ENCODE results near the gene FCRLB. TPM values are rescaled to one million over a fixed set of nuclear protein-coding genes. Genes with fewer than 3 reads are reported as not detected.

FCRLB gene
- total and polyA plus RNA-seq, 3 experiments from 2014 or later = 0.24 to 2.2 (median 0.33) TPM

GRCh38 chr1:161738627-161739287 is 17.4 kb downstream of the FCRLB start:
- CTCF ChIA-PET = interaction anchor here (0.7 to 5.9 kb wide), 18 partner anchors 10 to 285 kb away, joined by 3 to 102 read pairs (median 4); partner anchors contain the start of genes DUSP12 and FCRLB
- Histone ChIP-seq H3K27ac (ENCODE audit: low read depth, low read length) (no peak overlapping the region), H3K4me1 (ENCODE audit: insufficient read depth, low read length) (peaks cover 31% of the 10 kb centered on the region), H3K27me3 (ENCODE audit: insufficient read depth, low read length, poor library complexity, severe bottlenecking) (no peaks in the 10 kb centered on the region), H3K4me3 (ENCODE audit: low read length) (no peak overlapping the region), H3K36me3 (ENCODE audit: insufficient read depth, low read length) (no peaks in the 10 kb centered on the region), H3K9me3 (ENCODE audit: low read length) (no peaks in the 10 kb centered on the region)
- DNase-seq = peak; percentile 48 to 85 (median 59)
- POLR2A ChIA-PET = interaction anchor here (0.6 to 6.5 kb wide), 6 partner anchors 9 to 694 kb away, joined by 3 to 69 read pairs (median 4); partner anchors contain the start of gene DUSP12
- peak overlapping the region in 5 of 7 donors; percentile 45 to 75 (median 66) for H3K4me3 Mint-ChIP-seq
- H3K4me1 Mint-ChIP-seq = peaks cover 26 to 48% (median 44%) of the 10 kb centered on the region in 3 donors
- no peaks in the 10 kb centered on the region for H3K9me3 Mint-ChIP-seq
- H3K36me3 Mint-ChIP-seq = no peaks in the 10 kb centered on the region
- peak overlapping the region; percentile 51 to 89 (median 86) for H3K27ac Mint-ChIP-seq
- peaks cover 0 to 2% of the 10 kb centered on the region in 2 donors for H3K27me3 Mint-ChIP-seq

DNA sequence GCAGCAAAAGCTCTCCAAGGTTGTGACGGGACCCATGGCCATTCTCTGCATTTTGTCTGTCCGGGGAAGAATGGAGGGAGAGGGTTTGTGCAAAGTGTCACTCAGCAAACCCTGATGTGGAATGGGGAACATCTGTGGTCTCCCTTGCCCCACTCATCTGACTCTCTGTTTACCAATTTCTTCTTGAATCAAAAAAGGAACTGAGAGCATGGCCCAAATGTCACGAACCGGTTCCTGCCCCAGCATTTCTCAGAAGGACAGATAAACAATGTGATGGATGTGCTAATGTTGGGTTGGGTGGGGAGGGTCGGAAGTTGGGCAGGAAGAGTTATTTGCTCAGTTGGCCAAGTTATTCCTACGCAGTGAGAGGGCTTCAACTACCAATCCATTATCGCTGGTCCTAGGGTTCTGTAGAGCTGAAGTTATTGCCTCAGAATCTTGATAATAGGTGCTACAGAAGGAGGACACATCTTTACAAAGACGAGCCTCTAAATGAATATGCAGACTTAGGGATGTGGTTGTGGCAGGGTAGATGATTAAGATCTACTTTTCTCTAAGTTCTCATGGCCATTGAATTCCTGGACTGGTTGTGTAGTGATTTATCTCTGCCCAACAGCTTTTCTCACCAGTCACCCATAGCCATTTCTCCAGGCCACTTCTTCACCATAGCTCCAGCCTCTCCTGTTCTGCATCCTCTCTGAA is 18.7 kb downstream of the FCRLB start:
- H3K27me3 ChIP-seq (ENCODE audit: insufficient read depth, low read length, poor library complexity, severe bottlenecking) = no peaks in the 10 kb centered on the region
- ChIA-PET POLR2A (interaction anchor here (1.1 to 6.5 kb wide), 2 partner anchors 13 to 695 kb away, joined by 3 to 69 read pairs; no protein-coding TSS in a partner anchor), CTCF (interaction anchor here (0.6 to 5.9 kb wide), 15 partner anchors 9 to 260 kb away, joined by 3 to 102 read pairs (median 9); partner anchors contain the start of gene DUSP12)
- Mint-ChIP-seq H3K4me1 (peaks cover 26 to 51% (median 48%) of the 10 kb centered on the region in 3 donors), H3K36me3 (peaks cover 0 to 2% (median 0%) of the 10 kb centered on the region in 3 donors), H3K9me3 (no peaks in the 10 kb centered on the region), H3K27me3 (peaks cover 0 to 3% of the 10 kb centered on the region in 2 donors), H3K27ac (peak overlapping the region in 3 of 8 donors; percentile 11 to 90 (median 39)), H3K4me3 (peak overlapping the region in 4 of 7 donors; percentile 17 to 75 (median 32))
- peaks cover 31% of the 10 kb centered on the region for H3K4me1 ChIP-seq (ENCODE audit: insufficient read depth, low read length)
- no peak overlapping the region for H3K27ac ChIP-seq (ENCODE audit: low read depth, low read length)
- no peak for DNase-seq
- H3K4me3 ChIP-seq (ENCODE audit: low read length) = no peak overlapping the region
- no peaks in the 10 kb centered on the region for H3K36me3 ChIP-seq (ENCODE audit: insufficient read depth, low read length)
- H3K9me3 ChIP-seq (ENCODE audit: low read length) = no peaks in the 10 kb centered on the region

DNA sequence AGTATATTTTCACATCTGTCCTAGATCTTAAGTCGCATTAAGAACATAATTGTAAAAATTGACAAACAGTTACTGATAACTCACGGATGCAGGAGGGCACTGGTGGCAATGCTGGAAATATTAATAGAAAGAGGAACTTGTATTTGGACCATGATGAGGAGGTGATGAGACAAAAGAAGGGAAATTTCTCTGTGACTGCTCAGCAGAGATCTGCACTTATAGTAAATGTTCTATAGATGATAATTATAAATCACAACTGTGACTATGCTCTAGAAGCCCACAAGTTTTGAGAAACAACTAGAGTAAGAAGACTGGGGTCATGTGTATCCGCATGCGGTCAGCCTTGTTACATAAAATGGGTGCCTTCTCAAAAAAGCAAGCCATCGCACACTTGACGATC is 19.6 kb downstream of the FCRLB start:
- DNase-seq = no peak
- no peak overlapping the region for H3K27ac ChIP-seq (ENCODE audit: low read depth, low read length)
- no peaks in the 10 kb centered on the region for H3K36me3 ChIP-seq (ENCODE audit: insufficient read depth, low read length)
- H3K27me3 Mint-ChIP-seq = peaks cover 0 to 3% of the 10 kb centered on the region in 2 donors
- H3K9me3 ChIP-seq (ENCODE audit: low read length) = no peaks in the 10 kb centered on the region
- peaks cover 26 to 49% (median 48%) of the 10 kb centered on the region in 3 donors for H3K4me1 Mint-ChIP-seq
- no peak overlapping the region for H3K4me3 Mint-ChIP-seq
- no peaks in the 10 kb centered on the region for H3K9me3 Mint-ChIP-seq
- peaks cover 31% of the 10 kb centered on the region for H3K4me1 ChIP-seq (ENCODE audit: insufficient read depth, low read length)
- peaks cover 0 to 2% (median 0%) of the 10 kb centered on the region in 3 donors for H3K36me3 Mint-ChIP-seq
- no peak overlapping the region for H3K4me3 ChIP-seq (ENCODE audit: low read length)
- H3K27ac Mint-ChIP-seq = no peak overlapping the region
- no peaks in the 10 kb centered on the region for H3K27me3 ChIP-seq (ENCODE audit: insufficient read depth, low read length, poor library complexity, severe bottlenecking)
- ChIA-PET CTCF (interaction anchor here (0.7 to 2.1 kb wide), 12 partner anchors 9 to 256 kb away, joined by 3 to 10 read pairs (median 4); partner anchors contain the start of gene DUSP12), POLR2A (interaction anchor here (6.5 kb wide), 1 partner anchor 14 kb away, joined by 69 read pairs; no protein-coding TSS in a partner anchor)

DNA sequence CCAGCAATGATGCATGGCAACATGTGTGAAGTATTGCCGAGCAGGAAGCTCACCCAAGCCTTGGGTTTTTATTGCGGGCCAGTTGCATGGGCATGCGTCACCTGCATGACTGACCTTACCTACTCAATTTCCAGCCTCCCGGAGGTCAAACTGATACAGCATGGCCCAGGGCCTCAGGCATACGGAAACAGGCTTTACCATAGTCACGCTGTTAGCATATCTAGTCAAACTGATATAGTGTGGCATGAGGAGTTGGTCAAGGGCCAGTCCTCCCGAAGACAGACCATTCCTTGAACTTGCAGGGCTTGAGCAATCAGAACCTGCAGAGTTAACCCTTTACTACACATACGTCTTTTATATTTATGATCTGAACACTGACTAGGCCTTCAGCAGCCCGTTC is 21.9 kb downstream of the FCRLB start:
- no peak overlapping the region for H3K4me3 ChIP-seq (ENCODE audit: low read length)
- POLR2A ChIA-PET = no interaction called here
- no peak for DNase-seq
- H3K27ac ChIP-seq (ENCODE audit: low read depth, low read length) = no peak overlapping the region
- H3K36me3 ChIP-seq (ENCODE audit: insufficient read depth, low read length) = no peaks in the 10 kb centered on the region
- no peaks in the 10 kb centered on the region for H3K9me3 Mint-ChIP-seq
- CTCF ChIA-PET = interaction anchor here (1.1 to 1.4 kb wide), 3 partner anchors 17 to 259 kb away, joined by 3 read pairs; no protein-coding TSS in a partner anchor
- H3K27me3 ChIP-seq (ENCODE audit: insufficient read depth, low read length, poor library complexity, severe bottlenecking) = no peaks in the 10 kb centered on the region
- peaks cover 27 to 43% (median 41%) of the 10 kb centered on the region in 3 donors for H3K4me1 Mint-ChIP-seq
- H3K9me3 ChIP-seq (ENCODE audit: low read length) = no peaks in the 10 kb centered on the region
- H3K4me1 ChIP-seq (ENCODE audit: insufficient read depth, low read length) = peaks cover 31% of the 10 kb centered on the region
- peaks cover 0 to 1% of the 10 kb centered on the region in 2 donors for H3K27me3 Mint-ChIP-seq
- H3K4me3 Mint-ChIP-seq = no peak overlapping the region
- no peak overlapping the region for H3K27ac Mint-ChIP-seq
- peaks cover 0 to 2% (median 0%) of the 10 kb centered on the region in 3 donors for H3K36me3 Mint-ChIP-seq

- no peaks in the 10 kb centered on the region for H3K9me3 Mint-ChIP-seq
- ChIA-PET POLR2A (no interaction called here), CTCF (interaction anchor here (2.7 to 3.4 kb wide), 2 partner anchors 9 to 22 kb away, joined by 12 to 27 read pairs; no protein-coding TSS in a partner anchor)
- peaks cover 23 to 39% (median 38%) of the 10 kb centered on the region in 3 donors for H3K4me1 Mint-ChIP-seq
- H3K36me3 Mint-ChIP-seq = peaks cover 0 to 27% (median 4%) of the 10 kb centered on the region in 3 donors
- H3K4me3 Mint-ChIP-seq = peak overlapping the region in 4 of 7 donors; percentile 8 to 94 (median 14)
- Histone ChIP-seq H3K9me3 (ENCODE audit: low read length) (no peaks in the 10 kb centered on the region), H3K36me3 (ENCODE audit: insufficient read depth, low read length) (peaks cover 11% of the 10 kb centered on the region), H3K27ac (ENCODE audit: low read depth, low read length) (no peak overlapping the region), H3K4me1 (ENCODE audit: insufficient read depth, low read length) (peaks cover 21% of the 10 kb centered on the region), H3K27me3 (ENCODE audit: insufficient read depth, low read length, poor library complexity, severe bottlenecking) (no peaks in the 10 kb centered on the region), H3K4me3 (ENCODE audit: low read length) (no peak overlapping the region)
- DNase-seq = no peak
- H3K27me3 Mint-ChIP-seq = peaks cover 0 to 1% of the 10 kb centered on the region in 2 donors
- peak overlapping the region in 1 of 8 donors; percentile 68 for H3K27ac Mint-ChIP-seq
Measured at GRCh38 chr1:161747801-161748200, 26.5 kb downstream of the FCRLB start.

DNA sequence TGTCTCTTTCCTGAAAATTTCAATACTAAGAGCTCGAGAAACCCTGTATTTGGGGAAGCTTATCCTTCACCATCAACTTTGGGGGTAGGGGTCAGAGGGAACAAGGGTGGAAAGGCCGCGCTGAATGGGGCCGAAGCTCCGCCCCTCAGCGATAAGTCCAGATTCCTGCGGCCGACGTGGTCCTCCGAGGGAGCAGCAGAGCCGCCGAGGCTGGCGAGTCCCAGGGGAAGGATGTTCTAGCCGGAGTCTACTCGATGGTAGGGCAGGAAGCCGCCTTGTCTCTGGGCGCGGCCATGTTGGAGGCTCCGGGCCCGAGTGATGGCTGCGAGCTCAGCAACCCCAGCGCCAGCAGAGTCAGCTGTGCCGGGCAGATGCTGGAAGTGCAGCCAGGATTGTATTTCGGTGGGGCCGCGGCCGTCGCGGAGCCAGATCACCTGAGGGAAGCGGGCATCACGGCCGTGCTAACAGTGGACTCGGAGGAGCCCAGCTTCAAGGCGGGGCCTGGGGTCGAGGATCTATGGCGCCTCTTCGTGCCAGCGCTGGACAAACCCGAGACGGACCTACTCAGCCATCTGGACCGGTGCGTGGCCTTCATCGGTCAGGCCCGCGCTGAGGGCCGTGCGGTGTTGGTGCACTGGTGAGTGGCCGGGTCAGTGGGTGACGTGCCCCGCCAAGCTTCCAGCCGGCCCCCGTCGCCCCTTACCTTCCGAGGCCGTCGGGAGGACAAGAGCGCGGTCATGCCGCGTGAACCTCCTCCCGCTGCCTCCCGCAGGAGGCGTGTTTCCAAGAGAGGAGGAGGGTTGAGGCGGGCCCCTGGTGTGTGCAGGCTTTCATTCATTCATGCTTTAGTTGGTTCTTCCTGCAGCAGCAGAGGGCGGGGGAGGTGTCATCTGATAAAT is 28.4 kb downstream of the FCRLB start, which contains the start of gene DUSP12:
Gene DUSP12 (plus strand): TSS at position 278 of the 899 bp plus-strand sequence. CDS start 16 bp downstream, at position 294.
- no peaks in the 10 kb centered on the region for H3K27me3 ChIP-seq (ENCODE audit: insufficient read depth, low read length, poor library complexity, severe bottlenecking)
- ChIA-PET CTCF (interaction anchor here (0.9 to 3.4 kb wide), 12 partner anchors 8 to 262 kb away, joined by 3 to 27 read pairs (median 4); no protein-coding TSS in a partner anchor), POLR2A (interaction anchor here (0.5 to 2.2 kb wide), 9 partner anchors 11 to 524 kb away, joined by 3 to 17 read pairs (median 4); partner anchors contain the start of gene TOMM40L)
- Mint-ChIP-seq H3K4me1 (peaks cover 28 to 52% (median 47%) of the 10 kb centered on the region in 3 donors), H3K27ac (peak within 1 kb of the TSS; percentile 79 to 99 (median 96)), H3K27me3 (peaks cover 0 to 1% of the 10 kb centered on the region in 2 donors), H3K4me3 (peak within 1 kb of the TSS; percentile 94 to 100 (median 99)), H3K9me3 (no peaks in the 10 kb centered on the region), H3K36me3 (peaks cover 5 to 43% (median 13%) of the 10 kb centered on the region in 3 donors)
- H3K9me3 ChIP-seq (ENCODE audit: low read length) = no peaks in the 10 kb centered on the region
- peaks cover 22% of the 10 kb centered on the region for H3K36me3 ChIP-seq (ENCODE audit: insufficient read depth, low read length)
- DNase-seq = peak; percentile 72 to 87 (median 83)
- H3K27ac ChIP-seq (ENCODE audit: low read depth, low read length) = peak within 1 kb of the TSS; percentile 76
- peaks cover 21% of the 10 kb centered on the region for H3K4me1 ChIP-seq (ENCODE audit: insufficient read depth, low read length)
- H3K4me3 ChIP-seq (ENCODE audit: low read length) = peak within 1 kb of the TSS; percentile 87

All from CD8-positive, alpha-beta memory T cell (primary cell).